CD14-positive monocyte (primary cell): ENCODE measurements around the gene TMEM271. TPM values are rescaled to one million over a fixed set of nuclear protein-coding genes. Genes with fewer than 3 reads are reported as not detected.

Experiments used
- DNase-seq, 3 donors: peaks; one replicate each; pipeline ENCODE4 v3.0.0-alpha.2; 2011 to 2022
- H2AFZ ChIP-seq: 2 replicates; pipeline ENCODE4 v1.6.0; 2012; ENCODE audit warnings: mild to moderate bottlenecking, low read depth, low read length, inconsistent platforms; ENCODE audit not compliant: insufficient read depth, poor library complexity, severe bottlenecking
- H3K27ac ChIP-seq, 2 donors: 1 replicate in 1 of 2; 2 replicates in 1 of 2; pipeline ENCODE4 v1.5.1; 2012 to 2013; ENCODE audit warnings: low read length in 2 of 2, control low read depth in 1 of 2, inconsistent platforms in 1 of 2, low read depth in 1 of 2, mild to moderate bottlenecking in 1 of 2
- H3K27me3 ChIP-seq, 2 donors: one replicate each; pipeline versions ENCODE4 v1.6.0 to v1.6.1; 2011 to 2013; ENCODE audit warnings: low read length in 2 of 2; ENCODE audit not compliant: control insufficient read depth in 2 of 2, insufficient read depth in 2 of 2
- H3K36me3 ChIP-seq, 2 donors: replicated peaks in 1 of 2; 1 replicate in 1 of 2; 2 replicates in 1 of 2; pipeline versions ENCODE4 v1.5.1 to v1.6.1; 2012 to 2013; ENCODE audit warnings: low read length in 2 of 2, control low read depth in 1 of 2, inconsistent platforms in 1 of 2, mild to moderate bottlenecking in 1 of 2; ENCODE audit not compliant: insufficient read depth in 2 of 2, control insufficient read depth in 1 of 2
- H3K4me1 ChIP-seq, 2 donors: 1 replicate in 1 of 2; 2 replicates in 1 of 2; pipeline versions ENCODE4 v1.5.1 to v1.6.1; 2012 to 2013; ENCODE audit warnings: low read length in 2 of 2, control low read depth in 1 of 2, inconsistent platforms in 1 of 2, mild to moderate bottlenecking in 1 of 2, moderate library complexity in 1 of 2; ENCODE audit not compliant: insufficient read depth in 2 of 2, control insufficient read depth in 1 of 2
- H3K4me2 ChIP-seq: replicated peaks from 2 replicates; pipeline ENCODE3; 2012; ENCODE audit warnings: low read length, moderate library complexity, mild to moderate bottlenecking; ENCODE audit not compliant: poor library complexity, severe bottlenecking; ENCODE audit errors: extremely low read depth
- H3K4me3 ChIP-seq, 3 experiments: fragments of 200-600 bp in 1 of 3; sonication (generic) in 1 of 3; replicated peaks in 1 of 3; 1 replicate in 2 of 3; 2 replicates in 1 of 3; pipeline ENCODE4 v1.5.1; 2011 to 2013; ENCODE audit warnings: low read length in 3 of 3, mild to moderate bottlenecking in 3 of 3, control low read depth in 2 of 3, low read depth in 2 of 3, inconsistent platforms in 1 of 3, moderate library complexity in 1 of 3
- H3K79me2 ChIP-seq: 2 replicates; pipeline ENCODE4 v1.6.0; 2012; ENCODE audit warnings: mild to moderate bottlenecking, control low read depth, inconsistent platforms, low read length, moderate library complexity; ENCODE audit not compliant: insufficient read depth
- H3K9ac ChIP-seq: 2 replicates; pipeline ENCODE4 v1.6.0; 2017; ENCODE audit warnings: low read length, mild to moderate bottlenecking; ENCODE audit not compliant: insufficient read depth, poor library complexity, severe bottlenecking
- H3K9me3 ChIP-seq, 2 donors: replicated peaks in 1 of 2; 1 replicate in 1 of 2; 2 replicates in 1 of 2; pipeline versions ENCODE4 v1.5.1 to v1.6.1; 2012 to 2013; ENCODE audit warnings: low read length in 2 of 2, control low read depth in 1 of 2; ENCODE audit not compliant: control insufficient read depth in 1 of 2, insufficient read depth in 1 of 2
- H4K20me1 ChIP-seq: 2 replicates; pipeline ENCODE4 v1.6.0; 2012; ENCODE audit warnings: mild to moderate bottlenecking, low read length, control low read depth, moderate library complexity; ENCODE audit not compliant: insufficient read depth
- H3K27ac Mint-ChIP-seq, 7 donors: one replicate each; pipeline ENCODE4 v1.8.0; 2020; ENCODE audit warnings: mild to moderate bottlenecking in 7 of 7, mixed read lengths in 7 of 7, moderate library complexity in 6 of 7, inconsistent platforms in 2 of 7
- H3K27me3 Mint-ChIP-seq, 3 donors: one replicate each; pipeline ENCODE4 v1.8.0; 2021 to 2022; ENCODE audit warnings: low read depth in 3 of 3, mild to moderate bottlenecking in 3 of 3, mixed read lengths in 3 of 3, moderate library complexity in 3 of 3, inconsistent platforms in 1 of 3
- H3K36me3 Mint-ChIP-seq, 2 donors: one replicate each; pipeline ENCODE4 v1.8.0; 2020; ENCODE audit warnings: mixed read lengths in 2 of 2, inconsistent platforms in 1 of 2, mild to moderate bottlenecking in 1 of 2
- H3K4me1 Mint-ChIP-seq: one replicate; pipeline ENCODE4 v1.8.0; 2020; ENCODE audit warnings: mild to moderate bottlenecking, mixed read lengths
- H3K4me3 Mint-ChIP-seq, 2 donors: one replicate each; pipeline ENCODE4 v1.8.0; 2020; ENCODE audit warnings: mild to moderate bottlenecking in 2 of 2, mixed read lengths in 2 of 2, moderate library complexity in 1 of 2
- H3K9me3 Mint-ChIP-seq, 7 donors: one replicate each; pipeline ENCODE4 v1.8.0; 2020 to 2022; ENCODE audit warnings: mixed read lengths in 7 of 7, mild to moderate bottlenecking in 6 of 7, moderate library complexity in 6 of 7, inconsistent platforms in 2 of 7
- CTCF ChIP-seq: fragments of 200-600 bp; IDR thresholded peaks from one replicate; pipeline ENCODE4 v1.8.0; 2022; ENCODE audit warnings: antibody characterized with exemption, mild to moderate bottlenecking
- WGBS: methylation state at CpG from one replicate; pipeline ENCODE4 v1.1.5; 2013; ENCODE audit warnings: missing lambda C conversion rate; ENCODE audit not compliant: insufficient coverage; 5-methylcytosine and 5-hydroxymethylcytosine counted together
- intact Hi-C, 2 donors: fragments of 100-400 bp; cut with micrococcal nuclease; formaldehyde crosslinking; loops; one replicate each; pipeline versions ENCODE4 v1.15.0 to v1.15.1; 2023
- polyA plus RNA-seq, 3 donors: library from polyadenylated mRNA; depleted of rRNA in 1 of 3; unstranded in 2 of 3; stranded (reverse) in 1 of 3; fragments of 300-500 nt in 2 of 3; fragments of >200 nt in 1 of 3; fragmentation: Illumina TruSeq in 2 of 3; gene quantifications; 1 replicate in 2 of 3; 2 replicates in 1 of 3; pipeline ENCODE4 v1.2.3, GENCODE V29; 2012 to 2021

Gene TMEM271
- polyA plus RNA-seq, 3 donors, result not detected

- intact Hi-C loops, result no loop called here
- H3K36me3 ChIP-seq, result peaks cover 62 to 79% of the 10 kb centered on the region in 2 donors
- 97% methylated on average over 13 of the region's 22 CpGs for WGBS
- Mint-ChIP-seq H3K36me3 (peaks cover 63 to 81% of the 10 kb centered on the region in 2 donors), H3K9me3 (peaks cover 30 to 61% (median 50%) of the 10 kb centered on the region in 7 donors), H3K27me3 (peaks cover 0 to 1% (median 0%) of the 10 kb centered on the region in 3 donors), H3K4me1 (no peaks in the 10 kb centered on the region), H3K4me3 (no peak overlapping the region), H3K27ac (peak overlapping the region in 1 of 7 donors; percentile 48)
- no peak overlapping the region for H3K4me3 ChIP-seq
- no peaks in the 10 kb centered on the region for H3K27me3 ChIP-seq
- H3K27ac ChIP-seq, result no peak overlapping the region
- no peak for TF ChIP-seq CTCF
- no peaks in the 10 kb centered on the region for H4K20me1 ChIP-seq
- no peak for DNase-seq
- H3K79me2 ChIP-seq, result no peaks in the 10 kb centered on the region
- H3K4me2 ChIP-seq, result no peak overlapping the region
- no peaks in the 10 kb centered on the region for H3K4me1 ChIP-seq
- no peak overlapping the region for H2AFZ ChIP-seq
- no peak overlapping the region for H3K9ac ChIP-seq
- H3K9me3 ChIP-seq, result peaks cover 65 to 71% of the 10 kb centered on the region in 2 donors
Measured at GRCh38 chr4:534576-535151, 41.4 kb downstream of the TMEM271 start.

- Mint-ChIP-seq H3K9me3 (peaks cover 30 to 61% (median 50%) of the 10 kb centered on the region in 7 donors), H3K4me3 (no peak overlapping the region), H3K36me3 (peaks cover 66 to 83% of the 10 kb centered on the region in 2 donors), H3K4me1 (no peaks in the 10 kb centered on the region), H3K27ac (peak overlapping the region in 1 of 7 donors; percentile 48), H3K27me3 (peaks cover 0 to 1% (median 0%) of the 10 kb centered on the region in 3 donors)
- Histone ChIP-seq H3K79me2 (no peaks in the 10 kb centered on the region), H4K20me1 (no peaks in the 10 kb centered on the region), H3K4me1 (no peaks in the 10 kb centered on the region), H3K36me3 (peaks cover 62 to 82% of the 10 kb centered on the region in 2 donors), H3K4me2 (no peak overlapping the region), H3K27ac (no peak overlapping the region), H3K9ac (no peak overlapping the region), H3K9me3 (peaks cover 65 to 71% of the 10 kb centered on the region in 2 donors), H3K4me3 (no peak overlapping the region), H2AFZ (no peak overlapping the region), H3K27me3 (no peaks in the 10 kb centered on the region)
- intact Hi-C loops, result no loop called here
- no peak for TF ChIP-seq CTCF
- WGBS, result 98% methylated on average over 16 of the region's 21 CpGs
- no peak for DNase-seq
Measured at GRCh38 chr4:534101-534575, 42.0 kb downstream of the TMEM271 start.
